NCI-H460 (cell line): ENCODE measurements around the gene PROSER3. TPM values are rescaled to one million over a fixed set of nuclear protein-coding genes. Genes with fewer than 3 reads are reported as not detected.

Experiments
- DNase-seq: peaks from one replicate; pipeline ENCODE4 v3.0.0-alpha.2; 2016; ENCODE audit warnings: low read depth; ENCODE audit errors: extremely low read depth
- polyA plus RNA-seq: library from polyadenylated mRNA; depleted of rRNA; stranded (reverse); fragments of >200 nt; gene quantifications from 2 replicates; pipeline ENCODE4 v1.2.3, GENCODE V29; 2014; cell fraction: nucleus; rRNA removed
- total RNA-seq: library from RNA; depleted of rRNA; stranded (reverse); fragments of >200 nt; shearing (Covaris generic); gene quantifications from 2 replicates; pipeline ENCODE4 v1.2.3, GENCODE V29; 2014; rRNA removed

Gene PROSER3
- 7.4 and 8.0 TPM in 2 replicates for total RNA-seq
- 30.8 and 31.7 TPM in 2 replicates for polyA plus RNA-seq

- DNase-seq, result peak; percentile 99
These were observed at the start of gene PROSER3 for GRCh38 chr19:35757749-35758608. TSS of gene PROSER3 (plus strand) at chr19:35758176. CDS start at chr19:35758216, 40 bp downstream.

- DNase-seq, result no peak
These were observed 49.6 kb upstream of the PROSER3 start for GRCh38 chr19:35708391-35708790.

- no peak for DNase-seq
These were observed 46.9 kb upstream of the PROSER3 start for GRCh38 chr19:35710784-35711723.

- no peak for DNase-seq
These were observed 45.1 kb upstream of the PROSER3 start for GRCh38 chr19:35712567-35713505.

DNA sequence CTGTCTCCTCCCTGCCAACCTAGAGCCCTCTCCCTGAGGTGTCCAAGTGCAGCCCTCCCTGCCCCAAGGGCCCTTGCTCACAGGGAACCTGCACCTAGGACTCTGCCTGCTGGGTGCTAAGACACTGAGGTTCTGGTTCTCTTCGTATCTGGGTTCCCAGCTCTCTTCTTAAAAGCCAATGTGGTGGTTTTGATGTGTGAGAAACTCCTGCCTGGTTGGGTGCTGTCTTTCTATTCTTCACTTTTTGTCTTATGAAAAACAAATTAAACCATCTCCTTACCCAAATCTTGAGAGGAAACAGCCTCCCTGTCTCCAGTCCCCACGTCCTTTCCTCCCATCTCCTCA lies 44.5 kb upstream of the PROSER3 start:
- DNase-seq, result no peak

- no peak for DNase-seq
These were observed 44.0 kb upstream of the PROSER3 start for GRCh38 chr19:35713904-35714495.

- DNase-seq, result no peak
These were observed 43.2 kb upstream of the PROSER3 start for GRCh38 chr19:35714601-35715354.

DNA sequence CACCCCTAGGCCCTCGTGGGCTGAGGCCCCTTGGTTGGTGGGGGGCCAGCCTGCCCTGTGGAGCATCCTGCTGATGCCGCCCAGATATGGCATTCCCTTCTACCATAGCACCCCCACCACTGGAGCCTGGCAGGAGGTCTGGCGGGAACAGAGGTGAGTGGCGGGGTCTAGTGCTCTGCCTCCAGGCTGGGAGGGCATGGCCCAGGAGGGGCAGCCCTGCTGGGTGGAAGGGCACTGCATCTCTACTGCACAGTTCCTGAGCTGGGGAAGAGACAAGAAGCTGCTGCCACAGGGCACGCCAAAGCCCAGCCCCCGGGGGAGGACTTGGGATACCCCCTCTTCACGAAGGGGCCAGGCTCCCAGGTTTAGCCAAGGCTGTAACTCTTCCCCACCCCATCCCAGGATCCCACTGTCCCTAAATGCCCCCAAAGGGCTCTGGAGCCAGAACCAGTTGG lies 42.6 kb upstream of the PROSER3 start:
- DNase-seq, result no peak

- DNase-seq, result no peak
These were observed 41.8 kb upstream of the PROSER3 start for GRCh38 chr19:35715981-35716800.

DNA sequence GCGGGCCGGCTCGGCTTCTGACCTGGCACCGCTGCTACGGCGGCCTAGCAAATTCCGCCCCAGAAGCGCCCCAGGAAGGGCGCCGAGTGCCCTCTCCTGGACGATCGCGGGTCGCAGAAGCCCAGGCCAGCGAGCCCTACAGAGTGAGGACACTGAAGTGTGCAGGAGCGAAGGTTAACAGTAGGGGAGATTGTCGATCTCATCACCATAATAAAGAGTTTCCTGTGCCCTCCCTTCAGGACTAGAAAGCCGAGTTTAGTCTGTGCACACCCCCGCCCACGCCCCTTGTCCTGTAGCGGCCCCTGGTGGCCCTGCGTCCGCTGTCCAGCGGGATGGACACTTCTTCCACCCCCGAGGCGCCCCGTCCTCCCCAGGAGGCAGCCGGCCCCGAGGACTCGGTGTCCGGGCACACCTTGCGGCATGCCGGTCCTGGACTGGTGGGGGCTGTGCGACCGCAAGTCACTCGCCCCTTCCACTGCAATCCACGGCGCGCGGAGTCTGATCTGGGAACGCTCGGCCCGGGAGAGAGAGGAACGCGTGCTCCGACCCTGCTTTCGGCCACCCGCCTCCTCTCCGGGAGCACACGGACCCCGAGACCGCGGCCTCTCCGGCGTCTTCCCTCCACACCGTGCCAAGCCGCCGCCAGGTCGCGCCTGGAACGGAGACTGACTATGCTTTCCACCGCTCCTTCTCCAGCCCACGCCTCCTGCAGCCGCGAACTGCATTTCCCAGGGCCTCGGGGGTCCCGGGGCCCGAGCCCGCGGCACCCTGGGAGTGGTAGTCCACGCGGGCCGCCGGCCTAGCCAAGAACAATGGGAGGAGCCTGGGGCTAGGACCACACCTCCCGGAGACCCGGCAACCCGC lies 40.9 kb upstream of the PROSER3 start:
- peak; percentile 86 for DNase-seq

- DNase-seq, result peak; percentile 94
These were observed 40.2 kb upstream of the PROSER3 start, which contains the start of gene KMT2B for GRCh38 chr19:35717665-35718344. TSS of gene KMT2B (plus strand) at chr19:35718003. CDS start at chr19:35718019, 16 bp downstream.

GRCh38 chr19:35718345-35719041 lies 39.5 kb upstream of the PROSER3 start:
- DNase-seq, result no peak

GRCh38 chr19:35719402-35720162 lies 38.4 kb upstream of the PROSER3 start:
- DNase-seq, result no peak

GRCh38 chr19:35720163-35720524 lies 37.8 kb upstream of the PROSER3 start:
- DNase-seq, result no peak

DNA sequence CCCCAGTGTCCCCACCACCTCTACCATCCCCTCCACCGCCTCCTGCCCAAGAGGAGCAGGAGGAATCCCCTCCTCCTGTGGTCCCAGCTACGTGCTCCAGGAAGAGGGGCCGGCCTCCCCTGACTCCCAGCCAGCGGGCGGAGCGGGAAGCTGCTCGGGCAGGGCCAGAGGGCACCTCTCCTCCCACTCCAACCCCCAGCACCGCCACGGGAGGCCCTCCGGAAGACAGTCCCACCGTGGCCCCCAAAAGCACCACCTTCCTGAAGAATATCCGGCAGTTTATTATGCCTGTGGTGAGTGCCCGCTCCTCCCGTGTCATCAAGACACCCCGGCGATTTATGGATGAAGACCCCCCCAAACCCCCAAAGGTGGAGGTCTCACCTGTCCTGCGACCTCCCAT lies 37.3 kb upstream of the PROSER3 start:
- no peak for DNase-seq
